Activated CD4-positive, CD25-positive, alpha-beta regulatory T cell treated with anti-CD3 and anti-CD28 coated beads, Interleukin-2, amount 50 U/mL, for 24 hours (primary cell): ENCODE results near the gene FZD1.

Experiments
- ATAC-seq, 2 donors: fragments of 150-1000 bp; cut with Tn5 transposase; one replicate each; pipeline ENCODE4 v1.10.0; 2021; ENCODE audit warnings: mild to moderate bottlenecking in 1 of 2, moderate library complexity in 1 of 2

FZD1 gene

GRCh38 chr7:91264046-91264923 is at the start of gene FZD1:
TSS of gene FZD1 (plus strand) at chr7:91264433. CDS start at chr7:91264881, 448 bp downstream.
- peak; percentile 79 for ATAC-seq

DNA sequence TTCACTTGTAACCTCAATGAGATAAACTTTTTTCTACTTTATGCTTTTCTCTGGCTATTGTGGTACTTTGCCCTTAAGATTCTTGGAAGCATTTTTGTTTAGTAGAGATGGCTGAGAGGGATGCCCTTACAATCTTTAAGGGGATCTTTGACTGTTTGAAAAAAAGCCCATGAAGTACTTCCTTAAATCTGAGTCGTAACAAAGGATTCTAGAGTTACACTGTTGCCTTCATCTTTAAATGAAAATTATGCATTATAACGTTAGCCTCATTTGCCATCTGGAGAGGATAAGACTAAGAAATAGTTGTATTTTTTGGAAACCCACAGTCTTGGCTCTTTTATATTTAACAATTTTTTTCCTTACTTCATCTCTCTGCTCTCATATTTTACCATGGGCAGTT is 37.8 kb upstream of the FZD1 start:
- ATAC-seq: no peak

- no peak for ATAC-seq
Observed at GRCh38 chr7:91228327-91228726, 35.9 kb upstream of the FZD1 start.

DNA sequence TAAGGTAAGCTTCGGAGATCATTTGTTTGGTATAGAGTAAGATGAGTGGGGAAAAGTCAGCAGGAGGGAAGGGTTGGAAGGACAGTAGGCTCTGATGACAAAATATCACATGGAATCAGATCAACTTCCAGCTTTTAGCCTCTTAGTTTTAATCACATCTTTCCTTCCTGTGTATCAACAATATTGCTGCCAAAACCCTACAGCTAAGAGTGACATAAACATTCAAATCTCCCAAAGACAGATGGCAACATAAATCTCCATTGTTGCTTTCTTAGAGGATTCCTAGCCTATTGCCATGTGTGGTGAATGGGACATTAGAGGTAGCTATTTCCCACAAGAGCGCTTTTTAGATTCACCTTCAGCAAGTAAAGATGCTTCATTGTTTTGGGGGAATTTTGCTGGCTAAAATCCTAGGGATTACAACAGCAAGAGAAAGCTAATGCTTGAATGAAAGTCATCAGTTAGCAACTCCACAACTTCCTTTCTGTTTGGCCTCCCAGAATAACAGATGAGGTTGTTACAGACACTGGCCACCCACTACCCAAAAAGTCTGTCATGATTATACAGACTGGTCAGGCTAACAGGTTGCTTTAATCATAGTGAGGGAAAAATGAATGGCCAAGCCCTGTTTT is 35.2 kb upstream of the FZD1 start:
- ATAC-seq: no peak

DNA sequence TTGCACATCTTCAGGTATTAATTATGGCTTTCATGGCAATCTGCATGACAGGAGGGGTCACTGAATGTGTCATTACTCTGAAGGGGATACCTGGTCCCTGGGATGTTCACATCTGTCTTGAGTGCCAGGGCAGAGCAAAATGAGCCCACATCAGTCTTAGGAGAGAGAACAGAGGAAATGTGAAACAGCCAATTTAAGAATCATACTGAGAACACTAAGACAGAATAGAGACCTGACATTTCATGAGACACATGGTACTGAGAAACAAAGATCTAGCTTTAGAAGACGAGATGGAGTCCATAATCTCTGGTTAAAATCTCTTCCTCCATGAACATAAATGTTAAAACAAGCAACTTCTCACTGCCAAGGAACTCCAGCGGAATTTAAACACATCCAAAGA is 34.1 kb upstream of the FZD1 start:
- no peak for ATAC-seq

DNA sequence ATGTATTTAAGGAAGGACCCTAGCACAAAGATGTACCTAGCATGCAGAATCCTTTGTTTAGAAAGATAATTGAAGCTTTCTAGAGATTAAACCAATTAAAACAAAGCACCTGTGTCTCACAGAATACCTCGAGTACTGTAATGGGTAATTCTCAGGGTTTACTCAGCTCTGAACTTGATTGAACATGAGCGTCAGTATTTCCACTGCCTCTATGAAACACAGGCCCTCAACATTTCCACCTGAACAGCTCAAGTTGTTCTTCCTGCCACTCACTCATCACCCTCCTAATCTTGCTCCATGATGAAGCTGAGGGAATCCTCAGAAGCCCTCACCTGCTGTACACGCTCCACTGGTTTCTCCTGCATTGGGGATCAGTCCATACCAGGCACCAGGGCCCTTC is 33.7 kb upstream of the FZD1 start:
- ATAC-seq: no peak

GRCh38 chr7:91233212-91233611 is 31.0 kb upstream of the FZD1 start:
- ATAC-seq: no peak

- ATAC-seq: no peak
Observed at GRCh38 chr7:91235211-91235832, 28.9 kb upstream of the FZD1 start.

- ATAC-seq: no peak
Observed at GRCh38 chr7:91239171-91239604, 25.0 kb upstream of the FZD1 start.

- ATAC-seq: no peak
Observed at GRCh38 chr7:91239772-91240171, 24.5 kb upstream of the FZD1 start.

DNA sequence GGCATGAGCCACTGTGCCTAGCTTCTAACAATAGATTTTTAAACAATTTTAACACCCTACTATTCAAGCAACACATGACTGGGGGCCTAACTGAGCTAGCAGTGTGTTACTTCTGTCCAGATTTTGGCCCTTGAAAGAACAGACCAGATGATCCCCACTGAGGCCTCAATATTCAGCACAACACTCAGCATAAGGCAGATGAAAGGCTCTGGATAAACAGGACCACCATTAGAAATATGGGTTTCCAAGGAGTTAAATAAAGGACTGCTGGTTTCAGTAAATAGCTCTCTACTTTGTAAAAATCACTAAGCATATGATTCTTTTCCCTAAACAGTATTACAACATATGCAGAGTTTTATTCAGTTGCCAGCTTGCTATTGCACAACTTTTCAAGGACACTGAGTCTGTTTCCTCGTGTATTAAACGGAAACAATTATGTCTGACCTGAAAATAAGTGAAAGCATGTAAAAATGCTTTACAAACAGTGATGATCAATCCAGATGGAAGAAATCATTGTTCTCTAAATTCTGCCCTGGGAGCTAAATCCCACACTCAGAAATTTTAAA is 23.8 kb upstream of the FZD1 start:
- ATAC-seq: no peak

- no peak for ATAC-seq
Observed at GRCh38 chr7:91242097-91242844, 22.0 kb upstream of the FZD1 start.

DNA sequence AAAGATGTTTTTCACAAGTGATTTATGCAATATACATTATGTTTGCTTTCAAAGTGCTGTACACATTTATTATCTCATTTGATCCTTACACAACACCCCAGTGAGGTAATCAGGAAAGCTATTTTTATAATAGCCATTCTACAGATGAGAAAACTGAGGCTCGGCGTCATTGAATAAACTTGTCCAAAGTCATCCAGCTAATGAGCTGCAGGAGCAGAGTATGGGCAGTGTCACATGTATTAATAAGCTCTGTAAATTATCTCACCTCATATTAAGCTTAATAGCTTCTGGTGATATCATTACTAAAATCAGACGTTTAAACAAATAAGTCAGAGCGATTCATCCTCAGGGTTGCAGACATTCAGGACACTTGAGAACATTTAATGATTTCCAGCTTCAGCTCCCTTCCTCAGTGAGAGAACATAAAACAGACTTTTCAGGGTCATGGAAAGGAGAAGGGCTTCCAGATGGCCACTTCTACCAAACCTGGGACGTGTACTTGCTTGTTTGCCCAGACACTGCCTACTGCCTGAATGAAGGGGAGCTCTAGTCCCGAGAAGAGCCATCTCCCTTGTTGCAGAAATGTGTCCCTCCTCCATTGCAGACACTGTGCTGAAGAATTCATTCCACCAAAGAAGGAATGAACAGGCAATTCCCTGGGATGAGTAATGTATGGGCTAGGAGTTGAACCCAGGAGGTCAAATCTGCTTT is 20.5 kb upstream of the FZD1 start:
- ATAC-seq: no peak

- ATAC-seq: no peak
Observed at GRCh38 chr7:91247500-91247899, 16.7 kb upstream of the FZD1 start.

DNA sequence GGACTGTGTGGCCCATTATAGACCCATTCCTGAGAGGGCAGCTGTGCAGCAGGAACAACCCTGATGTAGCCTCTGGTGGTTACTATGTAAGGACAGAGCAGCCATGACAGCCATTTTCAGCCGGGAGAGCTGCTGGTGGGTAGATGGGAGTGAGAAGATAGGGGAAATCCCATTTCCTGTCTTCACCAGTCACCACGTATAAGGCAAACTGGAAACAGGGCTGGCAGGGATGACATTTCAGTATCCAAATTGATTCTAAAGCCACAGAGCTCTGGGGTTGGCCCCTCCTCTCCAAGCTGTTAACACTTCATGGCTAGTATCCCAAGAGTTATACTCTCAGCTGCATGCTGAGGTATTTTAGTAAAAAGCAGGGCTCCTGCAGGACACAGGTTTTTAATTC is 15.2 kb upstream of the FZD1 start:
- ATAC-seq: no peak

DNA sequence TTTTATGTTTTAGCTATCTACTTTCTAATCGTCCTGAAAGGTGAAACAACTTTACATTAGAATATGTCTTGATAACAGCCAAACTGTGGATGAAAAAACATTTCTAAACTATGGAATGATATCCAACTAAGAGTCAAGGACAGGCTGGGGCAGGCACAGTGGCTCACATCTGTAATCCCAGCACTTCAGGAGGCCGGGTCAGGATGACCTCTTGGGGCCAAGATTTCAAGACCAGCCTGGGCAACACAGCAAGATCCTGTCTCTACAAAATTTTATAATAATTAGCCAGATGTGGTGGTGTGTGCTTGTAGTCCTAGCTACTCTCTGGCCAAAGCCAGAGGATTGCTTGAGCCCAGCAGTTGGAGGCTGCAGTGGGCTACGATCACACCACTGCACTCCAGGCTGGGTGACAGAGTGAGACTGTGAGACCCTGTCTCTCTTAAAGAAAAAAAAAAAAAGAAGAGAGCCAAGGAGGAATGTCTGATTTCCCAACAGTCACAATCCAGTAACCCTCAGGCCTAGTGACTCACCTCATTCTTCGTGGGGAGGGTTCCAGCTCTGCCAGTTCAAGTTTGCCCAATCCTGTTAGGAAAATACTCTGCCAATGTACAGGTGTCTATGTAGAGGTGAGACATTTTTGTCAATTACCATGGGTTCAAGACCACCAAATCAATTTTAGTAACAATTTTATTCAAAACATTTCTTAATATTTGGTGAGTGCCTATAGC is 14.6 kb upstream of the FZD1 start:
- no peak for ATAC-seq

- no peak for ATAC-seq
Observed at GRCh38 chr7:91250706-91251105, 13.5 kb upstream of the FZD1 start.

GRCh38 chr7:91251877-91252276 is 12.4 kb upstream of the FZD1 start:
- no peak for ATAC-seq

DNA sequence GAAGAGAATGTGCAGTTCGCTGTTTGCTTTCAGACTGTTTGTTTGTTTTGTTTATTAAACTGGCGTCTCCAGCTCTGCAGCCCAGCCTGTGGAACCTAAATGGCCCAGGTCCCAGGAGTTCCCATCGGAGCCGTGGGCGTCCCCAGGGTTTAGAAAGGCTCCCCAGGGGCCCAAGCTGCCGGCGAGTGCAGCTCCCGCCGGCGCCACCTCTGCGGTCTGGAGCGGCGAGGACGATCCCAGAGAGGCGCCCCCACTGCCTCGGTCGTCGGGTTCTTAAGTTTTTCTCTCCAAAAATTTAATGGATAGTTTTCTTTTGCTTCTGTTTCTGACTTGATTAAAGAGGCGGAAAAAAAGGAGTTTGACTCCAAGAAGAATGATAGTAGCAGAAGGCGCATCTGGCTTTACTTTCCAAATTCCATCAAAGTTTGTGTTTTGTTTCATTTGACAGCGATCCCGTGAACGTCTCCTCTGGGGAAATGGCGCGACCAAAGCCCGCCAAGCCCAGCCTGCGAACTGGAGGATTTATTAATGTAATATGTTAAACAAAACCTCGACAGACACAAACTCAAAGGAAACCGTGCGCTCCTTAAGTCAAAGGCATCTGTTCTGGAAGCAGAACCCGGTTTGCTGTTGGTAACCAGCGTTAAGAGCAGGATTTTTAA is 718 bp upstream of the FZD1 start:
- no peak for ATAC-seq

- ATAC-seq: peak in 1 of 2 donors; percentile 7
Observed at GRCh38 chr7:91264924-91265681, 870 bp downstream of the FZD1 start.
